DND-41 (cell line): ENCODE data around the gene OR4K2.
"Not testable (repeated sequence)": the region's sequence is repeated elsewhere in the genome, so short reads cannot be mapped to it uniquely, and the experiment has no call there.

ENCODE experiments used
- ATAC-seq: fragments of 200-7000 bp; cut with Tn5 transposase; 3 replicates; pipeline ENCODE4 v1.9.1; 2021; ENCODE audit warnings: low read depth; ENCODE audit not compliant: insufficient read depth
- DNase-seq: peaks from one replicate; pipeline ENCODE4 v3.0.0-alpha.2; 2020
- H2AFZ ChIP-seq: 2 replicates; pipeline ENCODE4 v1.6.0; 2012; ENCODE audit warnings: low read depth, low read length
- H3K27ac ChIP-seq: 2 replicates; pipeline ENCODE4 v1.5.1; 2012; ENCODE audit warnings: low read length, inconsistent platforms
- H3K27me3 ChIP-seq: fragments of 200-600 bp; sonication (generic); 2 replicates; pipeline ENCODE4 v1.6.0; 2012; ENCODE audit warnings: low read length, mild to moderate bottlenecking, inconsistent platforms; ENCODE audit not compliant: insufficient read depth, poor library complexity
- H3K36me3 ChIP-seq: 2 replicates; pipeline ENCODE4 v1.5.1; 2012; ENCODE audit warnings: low read length, inconsistent platforms; ENCODE audit not compliant: insufficient read depth
- H3K4me1 ChIP-seq: 2 replicates; pipeline ENCODE4 v1.5.1; 2012; ENCODE audit warnings: mild to moderate bottlenecking, low read length; ENCODE audit not compliant: insufficient read depth
- H3K4me2 ChIP-seq: 2 replicates; pipeline ENCODE4 v1.6.0; 2012; ENCODE audit warnings: mild to moderate bottlenecking, moderate library complexity, low read length, inconsistent platforms; ENCODE audit not compliant: insufficient read depth
- H3K4me3 ChIP-seq, 2 experiments: fragments of 200-600 bp in 1 of 2; shearing (Covaris generic) in 1 of 2; 2 replicates each; pipeline ENCODE4 v1.5.1; 2012 to 2016; ENCODE audit warnings: inconsistent platforms in 2 of 2, low read length in 2 of 2, mild to moderate bottlenecking in 2 of 2, low read depth in 1 of 2, moderate library complexity in 1 of 2
- H3K79me2 ChIP-seq: 2 replicates; pipeline ENCODE4 v1.6.0; 2012; ENCODE audit warnings: low read length, inconsistent platforms; ENCODE audit not compliant: insufficient read depth
- H3K9ac ChIP-seq: 2 replicates; pipeline ENCODE4 v1.6.0; 2012; ENCODE audit warnings: low read depth, mild to moderate bottlenecking, inconsistent platforms, low read length, moderate library complexity
- H3K9me3 ChIP-seq: 2 replicates; pipeline ENCODE4 v1.5.1; 2012; ENCODE audit warnings: low read length, moderate library complexity, mild to moderate bottlenecking, inconsistent platforms; ENCODE audit not compliant: insufficient read depth, severe bottlenecking
- H4K20me1 ChIP-seq: 2 replicates; pipeline ENCODE4 v1.6.0; 2012; ENCODE audit warnings: low read length; ENCODE audit not compliant: insufficient read depth
- EZH2 ChIP-seq: IDR thresholded peaks from 3 replicates; pipeline ENCODE4 v1.6.1; 2012; ENCODE audit warnings: borderline replicate concordance, low read depth, mild to moderate bottlenecking, moderate library complexity, low read length, inconsistent platforms; ENCODE audit not compliant: severe bottlenecking
- TF ChIP-seq, protein P1 (sequence below): IDR thresholded peaks from 2 replicates; pipeline ENCODE4 v1.5.1; 2012; ENCODE audit warnings: borderline replicate concordance, low read length, moderate library complexity, mild to moderate bottlenecking; ENCODE audit not compliant: poor library complexity, severe bottlenecking; ENCODE audit errors: extremely low read depth

Gene OR4K2

DNA sequence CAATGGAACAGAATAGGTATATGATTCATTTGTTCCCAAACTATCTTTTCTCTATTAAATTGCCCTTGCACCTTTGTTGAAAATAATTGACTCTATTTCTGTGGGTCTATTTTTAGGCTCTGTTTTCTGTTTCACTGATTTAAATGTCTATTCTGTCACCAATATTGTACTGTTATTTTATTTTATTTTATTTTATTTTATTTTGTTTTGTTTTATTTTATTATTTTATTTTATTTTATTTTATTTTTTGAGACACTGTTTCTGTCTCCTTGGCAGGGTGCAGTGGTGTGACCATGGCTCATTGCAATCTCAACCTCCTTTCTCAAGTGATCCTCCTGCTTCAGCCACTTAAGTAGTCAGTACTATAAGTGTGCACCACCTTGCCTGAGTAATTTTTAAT is 36.5 kb upstream of the OR4K2 start:
- DNase-seq (no peak), ATAC-seq (no peak)
- no peak for TF ChIP-seq EZH2
- TF ChIP-seq, protein P1, sequence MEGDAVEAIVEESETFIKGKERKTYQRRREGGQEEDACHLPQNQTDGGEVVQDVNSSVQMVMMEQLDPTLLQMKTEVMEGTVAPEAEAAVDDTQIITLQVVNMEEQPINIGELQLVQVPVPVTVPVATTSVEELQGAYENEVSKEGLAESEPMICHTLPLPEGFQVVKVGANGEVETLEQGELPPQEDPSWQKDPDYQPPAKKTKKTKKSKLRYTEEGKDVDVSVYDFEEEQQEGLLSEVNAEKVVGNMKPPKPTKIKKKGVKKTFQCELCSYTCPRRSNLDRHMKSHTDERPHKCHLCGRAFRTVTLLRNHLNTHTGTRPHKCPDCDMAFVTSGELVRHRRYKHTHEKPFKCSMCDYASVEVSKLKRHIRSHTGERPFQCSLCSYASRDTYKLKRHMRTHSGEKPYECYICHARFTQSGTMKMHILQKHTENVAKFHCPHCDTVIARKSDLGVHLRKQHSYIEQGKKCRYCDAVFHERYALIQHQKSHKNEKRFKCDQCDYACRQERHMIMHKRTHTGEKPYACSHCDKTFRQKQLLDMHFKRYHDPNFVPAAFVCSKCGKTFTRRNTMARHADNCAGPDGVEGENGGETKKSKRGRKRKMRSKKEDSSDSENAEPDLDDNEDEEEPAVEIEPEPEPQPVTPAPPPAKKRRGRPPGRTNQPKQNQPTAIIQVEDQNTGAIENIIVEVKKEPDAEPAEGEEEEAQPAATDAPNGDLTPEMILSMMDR = no peak
- no peak overlapping the region for H3K27ac ChIP-seq
- no peak overlapping the region for H2AFZ ChIP-seq
- H3K36me3 ChIP-seq = no peaks in the 10 kb centered on the region
- H4K20me1 ChIP-seq = no peaks in the 10 kb centered on the region
- no peaks in the 10 kb centered on the region for H3K9me3 ChIP-seq
- no peaks in the 10 kb centered on the region for H3K27me3 ChIP-seq
- no peak overlapping the region for H3K4me2 ChIP-seq
- no peaks in the 10 kb centered on the region for H3K79me2 ChIP-seq
- no peak overlapping the region for H3K4me3 ChIP-seq
- no peak overlapping the region for H3K9ac ChIP-seq
- peaks cover 2% of the 10 kb centered on the region for H3K4me1 ChIP-seq

DNA sequence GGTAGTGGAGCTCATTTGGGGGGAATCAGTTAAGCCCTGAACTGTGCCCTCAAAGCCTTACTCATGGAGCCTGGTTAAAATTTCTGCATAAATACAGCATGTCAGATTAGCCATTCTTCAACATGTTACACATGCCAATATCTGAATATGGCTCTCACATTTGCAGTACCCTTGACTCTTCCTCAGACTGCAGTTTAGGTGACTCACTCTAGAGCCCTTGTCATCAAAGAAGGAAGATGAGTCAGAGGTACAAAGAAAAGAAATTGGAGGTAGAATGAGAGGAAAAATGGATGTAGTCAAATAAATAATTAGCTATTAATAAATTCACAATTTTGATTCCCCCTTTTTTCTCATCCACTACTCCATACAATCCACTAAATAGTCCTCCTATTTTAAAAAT is 23.6 kb upstream of the OR4K2 start:
- ATAC-seq (no peak), DNase-seq (no peak)
- Histone ChIP-seq H3K4me2 (no peak overlapping the region), H3K27me3 (no peaks in the 10 kb centered on the region), H3K4me3 (no peak overlapping the region), H4K20me1 (no peaks in the 10 kb centered on the region), H3K4me1 (no peaks in the 10 kb centered on the region), H3K9ac (no peak overlapping the region), H3K9me3 (no peaks in the 10 kb centered on the region), H3K79me2 (no peaks in the 10 kb centered on the region), H2AFZ (no peak overlapping the region), H3K27ac (no peak overlapping the region), H3K36me3 (no peaks in the 10 kb centered on the region)
- TF ChIP-seq EZH2 = no peak
- TF ChIP-seq, protein P1 = no peak

DNA sequence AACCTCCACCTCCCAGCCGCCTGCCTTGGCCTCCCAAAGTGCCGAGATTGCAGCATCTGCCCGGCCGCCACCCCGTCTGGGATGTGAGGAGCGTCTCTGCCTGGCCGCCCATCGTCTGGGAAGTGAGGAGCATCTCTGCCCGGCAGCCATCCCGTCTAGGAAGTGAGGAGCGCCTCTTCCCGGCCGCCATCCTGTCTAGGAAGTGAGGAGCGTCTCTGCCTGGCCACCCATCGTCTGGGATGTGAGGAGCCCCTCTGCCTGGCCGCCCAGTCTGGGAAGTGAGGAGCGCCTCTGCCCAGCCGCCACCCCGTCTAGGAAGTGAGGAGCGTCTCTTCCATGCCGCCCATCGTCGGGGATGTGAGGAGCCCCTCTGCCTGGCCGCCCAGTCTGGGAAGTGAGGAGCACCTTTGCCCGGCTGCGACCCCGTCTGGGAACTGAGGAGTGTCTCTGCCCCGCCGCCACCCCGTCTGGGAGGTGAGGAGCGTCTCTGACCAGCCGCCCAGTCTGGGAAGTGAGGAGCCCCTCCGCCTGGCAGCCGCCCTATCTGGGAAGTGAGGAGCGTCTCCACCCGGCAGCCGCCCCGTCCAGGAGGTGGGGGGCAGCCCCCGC is 8.8 kb upstream of the OR4K2 start:
- not testable (repeated sequence) for H4K20me1 ChIP-seq, H3K9ac ChIP-seq, H3K4me2 ChIP-seq, ATAC-seq, H3K79me2 ChIP-seq, H3K9me3 ChIP-seq, H3K27ac ChIP-seq, H3K36me3 ChIP-seq, H3K4me1 ChIP-seq, DNase-seq, H3K4me3 ChIP-seq, H3K27me3 ChIP-seq, H2AFZ ChIP-seq

DNA sequence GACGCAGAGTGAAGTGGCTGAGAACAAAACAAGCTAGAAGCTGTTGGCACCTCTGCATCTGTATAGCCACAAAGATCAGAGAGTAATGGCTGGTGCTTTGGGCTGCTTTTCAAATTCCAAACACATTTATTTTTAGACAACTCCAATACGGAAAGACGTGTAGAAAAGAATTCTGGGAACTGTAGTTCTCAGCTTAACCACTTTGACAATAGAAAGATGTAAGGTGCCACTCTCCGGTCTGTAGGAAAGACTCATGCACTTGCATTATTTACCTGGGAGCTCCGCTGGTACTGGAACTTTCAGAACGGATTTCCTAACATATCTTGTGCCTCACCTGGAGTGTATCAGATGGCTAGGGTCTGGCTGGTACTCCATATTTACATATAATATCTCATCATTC is 1.8 kb upstream of the OR4K2 start:
- Histone ChIP-seq H2AFZ (no peak overlapping the region), H3K9ac (no peak overlapping the region), H3K27me3 (no peaks in the 10 kb centered on the region), H3K4me3 (no peak overlapping the region), H3K36me3 (no peaks in the 10 kb centered on the region), H4K20me1 (no peaks in the 10 kb centered on the region), H3K9me3 (no peaks in the 10 kb centered on the region), H3K27ac (no peak overlapping the region), H3K4me1 (no peaks in the 10 kb centered on the region), H3K79me2 (no peaks in the 10 kb centered on the region), H3K4me2 (no peak overlapping the region)
- ATAC-seq (no peak), DNase-seq (no peak)
- no peak for TF ChIP-seq EZH2
- TF ChIP-seq, protein P1 = no peak
